KMS-11 (cell line): Measurements from ENCODE around the gene SLC15A2.

ENCODE experiments used
- H2AFZ ChIP-seq: fragments of 200-600 bp; sonication (generic); 2 replicates; pipeline ENCODE4 v1.6.1; 2016; ENCODE audit warnings: antibody characterized with exemption, mixed run types, low read depth
- H3K27ac ChIP-seq: fragments of 200-600 bp; sonication (generic); 2 replicates; pipeline ENCODE4 v1.6.1; 2016; ENCODE audit warnings: mild to moderate bottlenecking, mixed run types
- H3K27me3 ChIP-seq: fragments of 200-600 bp; sonication (generic); 2 replicates; pipeline ENCODE4 v1.6.1; 2017; ENCODE audit warnings: mild to moderate bottlenecking, low read depth, mixed run types, moderate library complexity; ENCODE audit not compliant: insufficient read depth
- H3K36me3 ChIP-seq: fragments of 200-600 bp; sonication (generic); 2 replicates; pipeline ENCODE4 v1.6.1; 2017; ENCODE audit warnings: mild to moderate bottlenecking, mixed run types; ENCODE audit not compliant: insufficient read depth
- H3K4me1 ChIP-seq: fragments of 200-600 bp; sonication (generic); 2 replicates; pipeline ENCODE4 v1.6.1; 2016; ENCODE audit warnings: mild to moderate bottlenecking, low read depth, mixed run types; ENCODE audit not compliant: poor library complexity, severe bottlenecking
- H3K4me2 ChIP-seq: fragments of 200-600 bp; sonication (generic); 2 replicates; pipeline ENCODE4 v1.7.0; 2016; ENCODE audit warnings: mild to moderate bottlenecking, mixed run types
- H3K4me3 ChIP-seq: fragments of 200-600 bp; sonication (generic); IDR thresholded peaks from 2 replicates; pipeline ENCODE4 v1.6.1; 2017; ENCODE audit warnings: low read depth, low read length, mixed read lengths; ENCODE audit not compliant: insufficient read depth
- H3K79me2 ChIP-seq: fragments of 200-600 bp; sonication (generic); 2 replicates; pipeline ENCODE4 v1.6.1; 2016; ENCODE audit warnings: low read depth, mixed run types; ENCODE audit not compliant: insufficient read depth
- H3K9ac ChIP-seq: fragments of 200-600 bp; sonication (generic); 2 replicates; pipeline ENCODE4 v1.6.1; 2016; ENCODE audit warnings: mild to moderate bottlenecking, mixed run types
- H4K20me1 ChIP-seq: fragments of 200-600 bp; sonication (generic); 2 replicates; pipeline ENCODE4 v1.6.1; 2016; ENCODE audit warnings: mild to moderate bottlenecking, mixed run types; ENCODE audit not compliant: insufficient read depth
- TF ChIP-seq, protein P1 (sequence below): fragments of 200-600 bp; sonication (generic); conservative IDR thresholded peaks from 2 replicates; pipeline ENCODE4 v1.6.1; 2017; ENCODE audit warnings: low read depth, mild to moderate bottlenecking, antibody characterized with exemption, low read length, moderate library complexity, mixed read lengths

SLC15A2 gene

GRCh38 chr3:121863801-121864200 lies 30.4 kb upstream of the SLC15A2 start:
- H3K4me3 ChIP-seq = no peak overlapping the region
- H2AFZ ChIP-seq = no peak overlapping the region
- no peaks in the 10 kb centered on the region for H3K79me2 ChIP-seq
- H3K27ac ChIP-seq = no peak overlapping the region
- no peaks in the 10 kb centered on the region for H3K27me3 ChIP-seq
- H3K4me1 ChIP-seq = no peaks in the 10 kb centered on the region
- no peak overlapping the region for H3K4me2 ChIP-seq
- no peak overlapping the region for H3K9ac ChIP-seq
- no peaks in the 10 kb centered on the region for H4K20me1 ChIP-seq
- no peaks in the 10 kb centered on the region for H3K36me3 ChIP-seq
- TF ChIP-seq, protein P1, sequence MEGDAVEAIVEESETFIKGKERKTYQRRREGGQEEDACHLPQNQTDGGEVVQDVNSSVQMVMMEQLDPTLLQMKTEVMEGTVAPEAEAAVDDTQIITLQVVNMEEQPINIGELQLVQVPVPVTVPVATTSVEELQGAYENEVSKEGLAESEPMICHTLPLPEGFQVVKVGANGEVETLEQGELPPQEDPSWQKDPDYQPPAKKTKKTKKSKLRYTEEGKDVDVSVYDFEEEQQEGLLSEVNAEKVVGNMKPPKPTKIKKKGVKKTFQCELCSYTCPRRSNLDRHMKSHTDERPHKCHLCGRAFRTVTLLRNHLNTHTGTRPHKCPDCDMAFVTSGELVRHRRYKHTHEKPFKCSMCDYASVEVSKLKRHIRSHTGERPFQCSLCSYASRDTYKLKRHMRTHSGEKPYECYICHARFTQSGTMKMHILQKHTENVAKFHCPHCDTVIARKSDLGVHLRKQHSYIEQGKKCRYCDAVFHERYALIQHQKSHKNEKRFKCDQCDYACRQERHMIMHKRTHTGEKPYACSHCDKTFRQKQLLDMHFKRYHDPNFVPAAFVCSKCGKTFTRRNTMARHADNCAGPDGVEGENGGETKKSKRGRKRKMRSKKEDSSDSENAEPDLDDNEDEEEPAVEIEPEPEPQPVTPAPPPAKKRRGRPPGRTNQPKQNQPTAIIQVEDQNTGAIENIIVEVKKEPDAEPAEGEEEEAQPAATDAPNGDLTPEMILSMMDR = no peak

DNA sequence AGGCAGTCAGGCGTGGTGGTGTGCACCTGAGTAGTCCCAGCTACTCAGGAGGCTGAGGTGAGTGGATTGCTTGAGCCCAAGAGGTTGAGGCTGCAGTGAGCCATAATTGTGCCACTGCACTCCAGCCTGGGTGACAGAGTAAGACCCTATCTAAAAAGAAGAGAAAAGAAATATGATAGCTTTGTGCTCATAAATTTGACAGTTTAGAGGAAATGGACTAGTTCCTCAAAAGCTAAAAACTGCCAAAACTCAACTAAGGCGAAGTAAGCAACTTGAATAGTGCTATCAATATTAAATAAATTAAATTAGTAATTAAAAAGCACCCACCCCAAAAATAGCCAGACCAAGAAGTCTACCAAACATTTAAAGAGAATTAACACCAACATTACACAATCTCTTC lies 24.5 kb upstream of the SLC15A2 start:
- no peaks in the 10 kb centered on the region for H3K79me2 ChIP-seq
- TF ChIP-seq, protein P1 = no peak
- no peaks in the 10 kb centered on the region for H3K27me3 ChIP-seq
- no peak overlapping the region for H3K4me3 ChIP-seq
- no peak overlapping the region for H2AFZ ChIP-seq
- H3K9ac ChIP-seq = no peak overlapping the region
- H3K27ac ChIP-seq = no peak overlapping the region
- no peaks in the 10 kb centered on the region for H4K20me1 ChIP-seq
- no peaks in the 10 kb centered on the region for H3K4me1 ChIP-seq
- no peaks in the 10 kb centered on the region for H3K36me3 ChIP-seq
- H3K4me2 ChIP-seq = no peak overlapping the region

- H3K4me3 ChIP-seq = no peak overlapping the region
- no peak overlapping the region for H3K27ac ChIP-seq
- TF ChIP-seq, protein P1 = no peak
- H3K9ac ChIP-seq = no peak overlapping the region
- H2AFZ ChIP-seq = no peak overlapping the region
- H3K4me1 ChIP-seq = no peaks in the 10 kb centered on the region
- H4K20me1 ChIP-seq = no peaks in the 10 kb centered on the region
- no peaks in the 10 kb centered on the region for H3K27me3 ChIP-seq
- no peaks in the 10 kb centered on the region for H3K79me2 ChIP-seq
- no peak overlapping the region for H3K4me2 ChIP-seq
- H3K36me3 ChIP-seq = no peaks in the 10 kb centered on the region
Observed at GRCh38 chr3:121870717-121871116, 23.5 kb upstream of the SLC15A2 start.

GRCh38 chr3:121871430-121871829 lies 22.8 kb upstream of the SLC15A2 start:
- Histone ChIP-seq H3K27ac (no peak overlapping the region), H3K27me3 (no peaks in the 10 kb centered on the region), H3K36me3 (no peaks in the 10 kb centered on the region), H2AFZ (no peak overlapping the region), H3K9ac (no peak overlapping the region), H3K4me1 (no peaks in the 10 kb centered on the region), H4K20me1 (no peaks in the 10 kb centered on the region), H3K4me3 (no peak overlapping the region), H3K4me2 (no peak overlapping the region), H3K79me2 (no peaks in the 10 kb centered on the region)
- TF ChIP-seq, protein P1 = no peak
